Stimulated activated naive B cell treated with anti-CD40 and anti-IgM and Interleukin-4, amounts not matched to agents 10 μg/mL and 1 μg/mL and 100 μg/mL, for 72 hours (primary cell): ENCODE data around the gene ERAP2.
"Not testable (repeated sequence)": the region's sequence is repeated elsewhere in the genome, so short reads cannot be mapped to it uniquely, and the experiment has no call there.

Experiments
- ATAC-seq, 2 donors: fragments of 150-1000 bp; cut with Tn5 transposase; replicated peaks; 2 replicates each; pipeline ENCODE4 v1.10.0; 2021; ENCODE audit warnings: moderate library complexity in 1 of 2
- DNase-seq: peaks from one replicate; pipeline ENCODE4 v3.0.0; 2021
- H3K27ac Mint-ChIP-seq: one replicate; pipeline ENCODE4 v1.8.0; 2022; ENCODE audit warnings: mild to moderate bottlenecking, mixed read lengths
- H3K27me3 Mint-ChIP-seq, 2 donors: one replicate each; pipeline ENCODE4 v1.8.0; 2022; ENCODE audit warnings: mixed read lengths in 2 of 2
- H3K36me3 Mint-ChIP-seq, 2 donors: one replicate each; pipeline ENCODE4 v1.8.0; 2022; ENCODE audit warnings: mixed read lengths in 2 of 2, mild to moderate bottlenecking in 1 of 2
- H3K4me1 Mint-ChIP-seq, 2 donors: one replicate each; pipeline ENCODE4 v1.8.0; 2022; ENCODE audit warnings: mixed read lengths in 2 of 2, mild to moderate bottlenecking in 1 of 2
- H3K4me3 Mint-ChIP-seq, 2 donors: one replicate each; pipeline ENCODE4 v1.8.0; 2022; ENCODE audit warnings: mild to moderate bottlenecking in 2 of 2, mixed read lengths in 2 of 2, moderate library complexity in 1 of 2
- H3K9me3 Mint-ChIP-seq, 2 donors: one replicate each; pipeline ENCODE4 v1.8.0; 2022; ENCODE audit warnings: mixed read lengths in 2 of 2, mild to moderate bottlenecking in 1 of 2

The ERAP2 gene

GRCh38 chr5:96920744-96921355 lies 44.5 kb downstream of the ERAP2 start:
- H3K27ac Mint-ChIP-seq: no peak overlapping the region
- H3K36me3 Mint-ChIP-seq: peaks cover 11 to 19% of the 10 kb centered on the region in 2 donors
- H3K27me3 Mint-ChIP-seq: no peaks in the 10 kb centered on the region
- DNase-seq: no peak
- ATAC-seq: no peak
- H3K4me3 Mint-ChIP-seq: no peak overlapping the region
- peaks cover 11 to 33% of the 10 kb centered on the region in 2 donors for H3K4me1 Mint-ChIP-seq
- no peaks in the 10 kb centered on the region for H3K9me3 Mint-ChIP-seq

GRCh38 chr5:96922499-96923244 lies 46.4 kb downstream of the ERAP2 start:
- H3K36me3 Mint-ChIP-seq: peaks cover 7 to 10% of the 10 kb centered on the region in 2 donors
- H3K27me3 Mint-ChIP-seq: no peaks in the 10 kb centered on the region
- peak overlapping the region; percentile 47 for H3K27ac Mint-ChIP-seq
- no peaks in the 10 kb centered on the region for H3K9me3 Mint-ChIP-seq
- no peak for ATAC-seq
- no peak for DNase-seq
- H3K4me1 Mint-ChIP-seq: peaks cover 11 to 33% of the 10 kb centered on the region in 2 donors
- peak overlapping the region; percentile 39 to 65 for H3K4me3 Mint-ChIP-seq

GRCh38 chr5:96924016-96924443 lies 47.7 kb downstream of the ERAP2 start:
- peaks cover 4 to 7% of the 10 kb centered on the region in 2 donors for H3K36me3 Mint-ChIP-seq
- ATAC-seq (no peak), DNase-seq (no peak)
- peaks cover 20 to 46% of the 10 kb centered on the region in 2 donors for H3K4me1 Mint-ChIP-seq
- H3K27ac Mint-ChIP-seq: peak overlapping the region; percentile 31
- H3K27me3 Mint-ChIP-seq: no peaks in the 10 kb centered on the region
- peaks cover 0 to under 1% of the 10 kb centered on the region in 2 donors for H3K9me3 Mint-ChIP-seq
- H3K4me3 Mint-ChIP-seq: no peak overlapping the region

DNA sequence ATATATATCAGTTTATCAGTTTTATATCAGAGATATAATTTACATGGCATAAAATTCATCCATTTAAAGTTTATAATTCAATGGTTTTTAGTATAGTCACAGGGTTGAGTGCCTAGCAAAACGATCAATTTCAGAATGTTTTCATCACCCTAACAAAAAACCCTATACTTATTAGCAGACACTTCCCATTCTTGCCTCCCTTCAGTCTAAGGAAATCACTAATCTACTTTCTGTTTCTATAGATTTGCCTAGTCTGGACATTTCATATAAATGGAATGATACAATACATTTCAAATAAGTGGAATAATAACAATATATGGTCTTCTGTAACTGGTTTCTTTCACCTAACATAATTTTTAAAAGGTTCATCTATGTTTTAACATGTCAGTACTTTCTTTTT lies 50.0 kb downstream of the ERAP2 start:
- H3K4me3 Mint-ChIP-seq: no peak overlapping the region
- H3K27me3 Mint-ChIP-seq: no peaks in the 10 kb centered on the region
- peaks cover 25 to 56% of the 10 kb centered on the region in 2 donors for H3K4me1 Mint-ChIP-seq
- H3K36me3 Mint-ChIP-seq: peaks cover 3 to 14% of the 10 kb centered on the region in 2 donors
- DNase-seq (no peak), ATAC-seq (no peak)
- peaks cover 1 to 5% of the 10 kb centered on the region in 2 donors for H3K9me3 Mint-ChIP-seq
- H3K27ac Mint-ChIP-seq: peak overlapping the region; percentile 42

GRCh38 chr5:96927008-96927407 lies 50.7 kb downstream of the ERAP2 start:
- Mint-ChIP-seq H3K36me3 (peaks cover 3 to 14% of the 10 kb centered on the region in 2 donors), H3K27me3 (no peaks in the 10 kb centered on the region), H3K27ac (no peak overlapping the region), H3K4me3 (no peak overlapping the region), H3K9me3 (peaks cover 1 to 5% of the 10 kb centered on the region in 2 donors), H3K4me1 (peaks cover 28 to 58% of the 10 kb centered on the region in 2 donors)
- ATAC-seq (no peak), DNase-seq (no peak)

DNA sequence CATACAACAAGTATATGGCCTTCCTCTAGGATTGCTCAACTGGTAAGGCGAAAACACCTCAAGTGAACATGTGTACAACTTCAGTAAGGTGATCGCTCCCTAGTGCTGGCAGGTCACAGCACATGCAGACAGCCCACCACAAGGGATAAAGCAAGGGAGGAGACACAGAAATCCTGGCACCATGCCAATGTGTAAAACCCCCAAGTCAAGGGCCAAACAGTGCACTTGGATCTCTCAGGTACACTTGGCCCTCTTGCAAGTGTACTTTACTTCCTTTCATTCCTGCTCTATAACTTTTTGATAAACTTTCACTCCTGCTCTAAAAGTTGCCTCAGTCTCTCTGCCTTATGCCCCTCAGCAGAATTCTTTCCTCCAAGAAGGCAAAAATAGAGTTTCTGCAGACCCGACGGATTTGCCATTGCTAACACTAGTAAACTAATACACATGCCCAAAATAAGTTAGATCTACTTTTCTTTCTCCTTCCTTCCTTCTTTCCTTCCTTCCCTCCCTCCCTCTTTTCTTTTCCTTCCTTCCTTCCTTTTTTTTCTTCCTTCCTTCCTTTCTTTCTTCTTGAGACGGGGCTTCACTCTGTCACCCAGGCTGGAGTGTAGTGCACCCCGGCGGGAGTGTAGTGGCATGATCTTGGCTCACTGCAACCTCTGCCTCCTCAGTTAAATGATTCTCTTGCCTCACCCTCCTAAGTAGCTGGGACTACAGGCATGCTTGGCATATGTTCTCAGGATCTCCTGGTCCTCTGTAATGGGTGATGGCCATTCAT lies 52.8 kb downstream of the ERAP2 start:
- ATAC-seq (no peak), DNase-seq (no peak)
- H3K27ac Mint-ChIP-seq: peak overlapping the region; percentile 68
- peaks cover 37 to 58% of the 10 kb centered on the region in 2 donors for H3K4me1 Mint-ChIP-seq
- peaks cover 3 to 13% of the 10 kb centered on the region in 2 donors for H3K36me3 Mint-ChIP-seq
- no peaks in the 10 kb centered on the region for H3K27me3 Mint-ChIP-seq
- no peak overlapping the region for H3K4me3 Mint-ChIP-seq
- peaks cover 1 to 5% of the 10 kb centered on the region in 2 donors for H3K9me3 Mint-ChIP-seq

DNA sequence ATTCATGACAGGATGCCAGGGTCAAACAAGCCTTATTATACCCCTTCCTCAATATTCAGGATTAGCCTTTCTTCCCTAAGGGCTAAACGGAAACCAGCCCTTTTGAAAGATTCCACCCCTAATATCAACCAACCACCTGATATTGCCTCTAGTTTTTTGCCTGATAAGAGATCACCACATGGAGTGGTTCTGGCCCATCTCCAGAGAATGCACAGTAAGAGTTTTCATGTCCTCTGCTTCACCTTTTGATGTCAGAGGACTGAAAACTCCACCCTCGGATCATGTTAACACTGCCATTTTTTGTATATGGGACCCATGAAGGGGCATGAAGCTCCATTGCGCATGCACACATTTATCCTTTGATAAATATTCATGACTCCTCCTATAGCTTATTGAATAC lies 53.8 kb downstream of the ERAP2 start:
- H3K27ac Mint-ChIP-seq: peak overlapping the region; percentile 28
- peaks cover 40 to 58% of the 10 kb centered on the region in 2 donors for H3K4me1 Mint-ChIP-seq
- H3K27me3 Mint-ChIP-seq: no peaks in the 10 kb centered on the region
- H3K36me3 Mint-ChIP-seq: peaks cover 3 to 11% of the 10 kb centered on the region in 2 donors
- ATAC-seq (no peak), DNase-seq (no peak)
- no peak overlapping the region for H3K4me3 Mint-ChIP-seq
- H3K9me3 Mint-ChIP-seq: peaks cover 1 to 5% of the 10 kb centered on the region in 2 donors

DNA sequence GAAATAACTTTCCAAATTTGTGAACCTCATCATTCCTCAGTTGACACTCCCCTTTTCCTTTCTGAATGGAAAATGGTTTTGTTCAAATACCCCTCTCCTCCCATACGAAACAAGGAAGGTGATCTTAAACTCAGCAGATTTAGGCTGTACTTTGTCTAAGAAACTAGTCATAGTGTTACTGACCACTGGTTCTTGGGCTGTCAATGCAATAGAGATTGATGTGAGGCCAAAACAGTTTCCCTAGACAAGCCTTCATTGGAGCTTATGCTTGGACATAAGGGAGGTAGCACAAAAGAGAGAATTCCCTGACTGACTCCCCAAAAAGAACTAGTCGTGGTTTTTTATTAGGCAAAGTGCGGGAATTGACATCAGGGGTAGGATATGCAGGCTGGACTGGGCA lies 54.3 kb downstream of the ERAP2 start:
- H3K27ac Mint-ChIP-seq: no peak overlapping the region
- no peak overlapping the region for H3K4me3 Mint-ChIP-seq
- peaks cover 3 to 11% of the 10 kb centered on the region in 2 donors for H3K36me3 Mint-ChIP-seq
- H3K9me3 Mint-ChIP-seq: peaks cover 1 to 5% of the 10 kb centered on the region in 2 donors
- no peak for ATAC-seq
- H3K27me3 Mint-ChIP-seq: no peaks in the 10 kb centered on the region
- H3K4me1 Mint-ChIP-seq: peaks cover 40 to 58% of the 10 kb centered on the region in 2 donors
- no peak for DNase-seq

- Mint-ChIP-seq H3K27ac (peak overlapping the region; percentile 71), H3K4me1 (peaks cover 40 to 58% of the 10 kb centered on the region in 2 donors), H3K36me3 (peaks cover 5 to 11% of the 10 kb centered on the region in 2 donors), H3K4me3 (peak overlapping the region; percentile 60 to 64)
- DNase-seq, H3K27me3 Mint-ChIP-seq, H3K9me3 Mint-ChIP-seq, ATAC-seq: not testable (repeated sequence)
Measured at GRCh38 chr5:96931037-96931436, 54.7 kb downstream of the ERAP2 start.

DNA sequence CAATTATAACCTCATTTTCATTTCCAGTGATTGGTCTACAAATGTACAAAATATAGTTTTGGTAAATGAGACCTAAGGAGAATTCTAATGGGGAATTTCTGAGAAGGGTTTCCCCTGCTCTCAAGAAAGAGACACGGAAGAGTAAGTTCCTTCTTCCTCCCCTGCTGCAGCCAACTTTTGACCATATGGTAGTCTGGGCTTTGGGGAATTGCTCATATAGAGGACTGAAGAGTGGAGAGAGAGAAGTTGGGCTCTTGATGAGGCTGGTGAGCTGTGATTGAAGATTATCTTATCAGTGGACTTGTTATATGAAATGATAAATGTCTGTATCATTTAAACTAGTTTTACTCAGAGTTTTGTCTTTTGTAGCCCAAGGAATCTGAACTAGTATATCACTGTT lies 55.3 kb downstream of the ERAP2 start:
- Mint-ChIP-seq H3K4me3 (peak overlapping the region; percentile 60 to 64), H3K27ac (peak overlapping the region; percentile 71), H3K4me1 (peaks cover 40 to 61% of the 10 kb centered on the region in 2 donors), H3K27me3 (no peaks in the 10 kb centered on the region), H3K36me3 (peaks cover 9 to 11% of the 10 kb centered on the region in 2 donors), H3K9me3 (peaks cover 1 to 5% of the 10 kb centered on the region in 2 donors)
- peak; percentile 21 for DNase-seq
- no peak for ATAC-seq

DNA sequence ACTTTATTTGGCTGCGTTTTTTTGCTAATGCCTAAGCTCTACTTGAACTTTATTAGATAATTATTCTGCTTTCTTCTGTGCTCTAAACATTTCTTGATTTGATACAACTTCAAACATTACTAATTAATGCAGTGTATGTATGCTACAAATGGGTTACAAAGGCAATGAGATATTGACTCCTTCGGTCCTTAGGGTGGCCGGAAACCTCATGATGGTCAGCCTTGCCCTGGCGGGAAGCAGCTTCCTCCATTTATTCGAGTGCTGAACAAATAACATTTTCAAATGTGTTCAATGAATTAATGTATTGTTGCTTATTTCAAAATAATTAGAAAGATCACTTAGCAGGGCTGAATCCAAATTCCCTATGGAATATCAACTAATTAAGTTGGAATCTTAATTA lies 55.7 kb downstream of the ERAP2 start:
- H3K9me3 Mint-ChIP-seq: peaks cover 1 to 5% of the 10 kb centered on the region in 2 donors
- H3K27me3 Mint-ChIP-seq: no peaks in the 10 kb centered on the region
- no peak for DNase-seq
- ATAC-seq: no peak
- peak overlapping the region; percentile 57 to 60 for H3K4me3 Mint-ChIP-seq
- peaks cover 42 to 65% of the 10 kb centered on the region in 2 donors for H3K4me1 Mint-ChIP-seq
- H3K36me3 Mint-ChIP-seq: peaks cover 11% of the 10 kb centered on the region in 2 donors
- no peak overlapping the region for H3K27ac Mint-ChIP-seq

DNA sequence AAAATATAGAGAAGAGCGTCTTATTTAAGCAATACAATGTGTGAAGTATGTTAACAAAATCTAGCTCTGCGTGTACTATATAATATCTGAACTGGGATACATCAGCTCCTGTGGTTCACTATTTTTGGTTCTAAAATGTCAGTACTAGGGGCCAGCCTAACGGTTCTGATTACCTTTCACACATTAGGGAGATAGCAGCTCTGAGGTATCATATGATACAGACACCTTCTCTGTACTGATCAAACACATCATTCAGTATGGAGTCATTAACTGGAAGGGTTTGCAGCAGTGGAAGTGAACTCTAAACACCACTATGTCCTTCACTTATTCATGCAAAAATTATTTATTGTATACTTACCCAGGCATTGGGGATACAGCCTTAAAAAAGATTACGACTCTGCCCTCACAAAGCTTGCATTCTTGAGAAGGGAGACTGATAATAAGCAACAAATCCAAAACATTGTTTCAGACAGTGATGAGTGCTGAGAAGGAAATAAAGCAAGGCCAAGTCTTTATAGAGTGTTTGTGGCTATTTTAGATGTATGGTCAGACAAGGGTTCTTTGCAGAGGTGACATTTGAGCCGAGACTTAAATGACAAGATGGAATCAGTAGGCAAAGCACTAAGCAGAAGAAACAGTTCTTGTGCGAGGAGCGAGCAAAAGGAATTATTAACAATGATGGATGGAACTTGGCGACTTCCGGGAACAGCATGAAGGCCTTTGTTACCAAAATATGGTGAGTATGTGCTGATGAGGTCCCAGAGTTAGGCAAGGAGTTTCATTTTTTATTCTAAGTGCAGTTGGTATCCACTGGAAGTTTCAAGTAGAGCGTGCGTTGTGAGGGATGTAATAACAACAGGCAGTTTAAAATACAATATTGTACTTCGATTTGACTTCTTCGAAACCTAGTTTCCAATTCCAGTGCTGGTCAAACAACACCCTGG lies 57.7 kb downstream of the ERAP2 start:
- no peak for DNase-seq
- H3K27me3 Mint-ChIP-seq: no peaks in the 10 kb centered on the region

More for the DNA sequence above, 57.7 kb downstream of the ERAP2 start:
- Mint-ChIP-seq H3K4me3 (peak overlapping the region; percentile 88 to 98), H3K4me1 (peaks cover 42 to 70% of the 10 kb centered on the region in 2 donors), H3K27ac (peak overlapping the region; percentile 93), H3K36me3 (peaks cover 13 to 17% of the 10 kb centered on the region in 2 donors), H3K9me3 (peaks cover 1 to 5% of the 10 kb centered on the region in 2 donors)
- no peak for ATAC-seq
